A549 (cell line): ENCODE measurements around the gene SSH2.

Experiments used
- EHMT2 ChIP-seq: fragments of 200-600 bp; sonication (generic); IDR thresholded peaks from 2 replicates; pipeline ENCODE4 v1.6.1; 2016; ENCODE audit warnings: antibody characterized with exemption, low read depth, mild to moderate bottlenecking, moderate library complexity
- EP300 ChIP-seq, 2 experiments: fragments of >200 bp; sonication (Bioruptor Twin); formaldehyde crosslinking; IDR thresholded peaks; 2 replicates in 1 of 2; 3 replicates in 1 of 2; pipeline ENCODE4 v1.6.1; 2016 to 2017
- FOSB ChIP-seq: fragments of 250-450 bp; sonication (Bioruptor Pico); IDR thresholded peaks from 2 replicates; pipeline ENCODE4 v1.5.0; 2020; ENCODE audit warnings: mild to moderate bottlenecking, moderate library complexity
- HDAC2 ChIP-seq: fragments of 200-600 bp; sonication (generic); IDR thresholded peaks from 2 replicates; pipeline ENCODE4 v1.6.1; 2016
- MAX ChIP-seq: IDR thresholded peaks from 2 replicates; pipeline ENCODE4 v1.6.1; 2012
- MYC ChIP-seq: IDR thresholded peaks from 2 replicates; pipeline ENCODE4 v1.6.1; 2012; ENCODE audit warnings: mild to moderate bottlenecking, inconsistent platforms, low read length, improper control_type of control experiment, borderline replicate concordance
- POLR2A ChIP-seq: IDR thresholded peaks from 2 replicates; pipeline ENCODE4 v1.6.1; 2012; ENCODE audit warnings: mild to moderate bottlenecking, low read length
- POLR2AphosphoS2 ChIP-seq: conservative IDR thresholded peaks from 2 replicates; pipeline ENCODE4 v1.6.1; 2012; ENCODE audit warnings: low read length, improper control_type of control experiment, inconsistent platforms
- TF ChIP-seq, protein P1 (sequence below): fragments of >200 bp; sonication (Bioruptor Twin); formaldehyde crosslinking; IDR thresholded peaks from 3 replicates; pipeline ENCODE4 v1.5.1; 2016

DNA sequence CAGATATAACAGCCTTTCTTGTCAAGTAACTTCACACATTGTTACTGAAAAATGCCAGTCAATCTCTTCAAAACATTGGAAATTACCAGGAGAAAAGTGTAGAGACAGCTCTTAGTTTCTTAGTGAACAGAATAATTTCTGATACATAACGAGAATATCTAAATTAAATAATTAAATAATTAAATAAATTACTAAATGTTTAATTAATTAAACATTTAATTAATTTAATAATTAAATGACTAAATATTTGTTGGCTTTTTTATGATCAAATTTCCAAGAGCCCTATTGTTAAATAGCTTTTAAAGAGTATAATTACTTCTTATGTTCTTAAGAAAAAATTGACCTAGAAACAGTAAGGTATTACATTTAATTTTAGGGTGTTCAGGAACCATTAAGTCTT lies 129.6 kb downstream of the SSH2 start:
- TF ChIP-seq, protein P1, sequence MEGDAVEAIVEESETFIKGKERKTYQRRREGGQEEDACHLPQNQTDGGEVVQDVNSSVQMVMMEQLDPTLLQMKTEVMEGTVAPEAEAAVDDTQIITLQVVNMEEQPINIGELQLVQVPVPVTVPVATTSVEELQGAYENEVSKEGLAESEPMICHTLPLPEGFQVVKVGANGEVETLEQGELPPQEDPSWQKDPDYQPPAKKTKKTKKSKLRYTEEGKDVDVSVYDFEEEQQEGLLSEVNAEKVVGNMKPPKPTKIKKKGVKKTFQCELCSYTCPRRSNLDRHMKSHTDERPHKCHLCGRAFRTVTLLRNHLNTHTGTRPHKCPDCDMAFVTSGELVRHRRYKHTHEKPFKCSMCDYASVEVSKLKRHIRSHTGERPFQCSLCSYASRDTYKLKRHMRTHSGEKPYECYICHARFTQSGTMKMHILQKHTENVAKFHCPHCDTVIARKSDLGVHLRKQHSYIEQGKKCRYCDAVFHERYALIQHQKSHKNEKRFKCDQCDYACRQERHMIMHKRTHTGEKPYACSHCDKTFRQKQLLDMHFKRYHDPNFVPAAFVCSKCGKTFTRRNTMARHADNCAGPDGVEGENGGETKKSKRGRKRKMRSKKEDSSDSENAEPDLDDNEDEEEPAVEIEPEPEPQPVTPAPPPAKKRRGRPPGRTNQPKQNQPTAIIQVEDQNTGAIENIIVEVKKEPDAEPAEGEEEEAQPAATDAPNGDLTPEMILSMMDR, result no peak
- TF ChIP-seq FOSB (CRISPR knock-in tag), result no peak
- no peak for TF ChIP-seq MAX
- TF ChIP-seq POLR2A, result no peak
- no peak for TF ChIP-seq HDAC2
- no peak for TF ChIP-seq EP300 (IDR thresholded peaks at IDR 0.05)
- TF ChIP-seq MYC, result no peak
- TF ChIP-seq POLR2AphosphoS2, result no peak
- TF ChIP-seq EHMT2, result no peak
